CD14-positive monocyte (primary cell): ENCODE data around the gene CHFR. TPM values are rescaled to one million over a fixed set of nuclear protein-coding genes. Genes with fewer than 3 reads are reported as not detected.
"Not testable (repeated sequence)": the region's sequence is repeated elsewhere in the genome, so short reads cannot be mapped to it uniquely, and the experiment has no call there.

Source experiments
- DNase-seq, 3 donors: peaks; one replicate each; pipeline ENCODE4 v3.0.0-alpha.2; 2011 to 2022
- H2AFZ ChIP-seq: 2 replicates; pipeline ENCODE4 v1.6.0; 2012; ENCODE audit warnings: mild to moderate bottlenecking, low read depth, low read length, inconsistent platforms; ENCODE audit not compliant: insufficient read depth, poor library complexity, severe bottlenecking
- H3K27ac ChIP-seq, 2 donors: 1 replicate in 1 of 2; 2 replicates in 1 of 2; pipeline ENCODE4 v1.5.1; 2012 to 2013; ENCODE audit warnings: low read length in 2 of 2, control low read depth in 1 of 2, inconsistent platforms in 1 of 2, low read depth in 1 of 2, mild to moderate bottlenecking in 1 of 2
- H3K27me3 ChIP-seq, 2 donors: one replicate each; pipeline versions ENCODE4 v1.6.0 to v1.6.1; 2011 to 2013; ENCODE audit warnings: low read length in 2 of 2; ENCODE audit not compliant: control insufficient read depth in 2 of 2, insufficient read depth in 2 of 2
- H3K36me3 ChIP-seq, 2 donors: replicated peaks in 1 of 2; 1 replicate in 1 of 2; 2 replicates in 1 of 2; pipeline versions ENCODE4 v1.5.1 to v1.6.1; 2012 to 2013; ENCODE audit warnings: low read length in 2 of 2, control low read depth in 1 of 2, inconsistent platforms in 1 of 2, mild to moderate bottlenecking in 1 of 2; ENCODE audit not compliant: insufficient read depth in 2 of 2, control insufficient read depth in 1 of 2
- H3K4me1 ChIP-seq, 2 donors: 1 replicate in 1 of 2; 2 replicates in 1 of 2; pipeline versions ENCODE4 v1.5.1 to v1.6.1; 2012 to 2013; ENCODE audit warnings: low read length in 2 of 2, control low read depth in 1 of 2, inconsistent platforms in 1 of 2, mild to moderate bottlenecking in 1 of 2, moderate library complexity in 1 of 2; ENCODE audit not compliant: insufficient read depth in 2 of 2, control insufficient read depth in 1 of 2
- H3K4me2 ChIP-seq: replicated peaks from 2 replicates; pipeline ENCODE3; 2012; ENCODE audit warnings: low read length, moderate library complexity, mild to moderate bottlenecking; ENCODE audit not compliant: poor library complexity, severe bottlenecking; ENCODE audit errors: extremely low read depth
- H3K4me3 ChIP-seq, 3 experiments: fragments of 200-600 bp in 1 of 3; sonication (generic) in 1 of 3; replicated peaks in 1 of 3; 1 replicate in 2 of 3; 2 replicates in 1 of 3; pipeline ENCODE4 v1.5.1; 2011 to 2013; ENCODE audit warnings: low read length in 3 of 3, mild to moderate bottlenecking in 3 of 3, control low read depth in 2 of 3, low read depth in 2 of 3, inconsistent platforms in 1 of 3, moderate library complexity in 1 of 3
- H3K79me2 ChIP-seq: 2 replicates; pipeline ENCODE4 v1.6.0; 2012; ENCODE audit warnings: mild to moderate bottlenecking, control low read depth, inconsistent platforms, low read length, moderate library complexity; ENCODE audit not compliant: insufficient read depth
- H3K9ac ChIP-seq: 2 replicates; pipeline ENCODE4 v1.6.0; 2017; ENCODE audit warnings: low read length, mild to moderate bottlenecking; ENCODE audit not compliant: insufficient read depth, poor library complexity, severe bottlenecking
- H3K9me3 ChIP-seq, 2 donors: replicated peaks in 1 of 2; 1 replicate in 1 of 2; 2 replicates in 1 of 2; pipeline versions ENCODE4 v1.5.1 to v1.6.1; 2012 to 2013; ENCODE audit warnings: low read length in 2 of 2, control low read depth in 1 of 2; ENCODE audit not compliant: control insufficient read depth in 1 of 2, insufficient read depth in 1 of 2
- H4K20me1 ChIP-seq: 2 replicates; pipeline ENCODE4 v1.6.0; 2012; ENCODE audit warnings: mild to moderate bottlenecking, low read length, control low read depth, moderate library complexity; ENCODE audit not compliant: insufficient read depth
- H3K27ac Mint-ChIP-seq, 7 donors: one replicate each; pipeline ENCODE4 v1.8.0; 2020; ENCODE audit warnings: mild to moderate bottlenecking in 7 of 7, mixed read lengths in 7 of 7, moderate library complexity in 6 of 7, inconsistent platforms in 2 of 7
- H3K27me3 Mint-ChIP-seq, 3 donors: one replicate each; pipeline ENCODE4 v1.8.0; 2021 to 2022; ENCODE audit warnings: low read depth in 3 of 3, mild to moderate bottlenecking in 3 of 3, mixed read lengths in 3 of 3, moderate library complexity in 3 of 3, inconsistent platforms in 1 of 3
- H3K36me3 Mint-ChIP-seq, 2 donors: one replicate each; pipeline ENCODE4 v1.8.0; 2020; ENCODE audit warnings: mixed read lengths in 2 of 2, inconsistent platforms in 1 of 2, mild to moderate bottlenecking in 1 of 2
- H3K4me1 Mint-ChIP-seq: one replicate; pipeline ENCODE4 v1.8.0; 2020; ENCODE audit warnings: mild to moderate bottlenecking, mixed read lengths
- H3K4me3 Mint-ChIP-seq, 2 donors: one replicate each; pipeline ENCODE4 v1.8.0; 2020; ENCODE audit warnings: mild to moderate bottlenecking in 2 of 2, mixed read lengths in 2 of 2, moderate library complexity in 1 of 2
- H3K9me3 Mint-ChIP-seq, 7 donors: one replicate each; pipeline ENCODE4 v1.8.0; 2020 to 2022; ENCODE audit warnings: mixed read lengths in 7 of 7, mild to moderate bottlenecking in 6 of 7, moderate library complexity in 6 of 7, inconsistent platforms in 2 of 7
- CTCF ChIP-seq: fragments of 200-600 bp; IDR thresholded peaks from one replicate; pipeline ENCODE4 v1.8.0; 2022; ENCODE audit warnings: antibody characterized with exemption, mild to moderate bottlenecking
- WGBS: methylation state at CpG from one replicate; pipeline ENCODE4 v1.1.5; 2013; ENCODE audit warnings: missing lambda C conversion rate; ENCODE audit not compliant: insufficient coverage; 5-methylcytosine and 5-hydroxymethylcytosine counted together
- intact Hi-C, 2 donors: fragments of 100-400 bp; cut with micrococcal nuclease; formaldehyde crosslinking; loops; one replicate each; pipeline versions ENCODE4 v1.15.0 to v1.15.1; 2023
- polyA plus RNA-seq, 3 donors: library from polyadenylated mRNA; depleted of rRNA in 1 of 3; unstranded in 2 of 3; stranded (reverse) in 1 of 3; fragments of 300-500 nt in 2 of 3; fragments of >200 nt in 1 of 3; fragmentation: Illumina TruSeq in 2 of 3; gene quantifications; 1 replicate in 2 of 3; 2 replicates in 1 of 3; pipeline ENCODE4 v1.2.3, GENCODE V29; 2012 to 2021

CHFR gene
- polyA plus RNA-seq, 3 donors = 28.0 to 76.3 (median 39.3) TPM

GRCh38 chr12:132861558-132861957 is 25.8 kb downstream of the CHFR start:
- H3K27me3 Mint-ChIP-seq = no peaks in the 10 kb centered on the region

GRCh38 chr12:132858718-132859266 is 28.6 kb downstream of the CHFR start:
- peak overlapping the region in 1 of 7 donors; percentile 7 for H3K27ac Mint-ChIP-seq
- intact Hi-C loops = no loop called here
- Histone ChIP-seq H4K20me1 (no peaks in the 10 kb centered on the region), H3K4me1 (no peaks in the 10 kb centered on the region), H2AFZ (no peak overlapping the region), H3K36me3 (peaks cover 82 to 91% of the 10 kb centered on the region in 2 donors), H3K9ac (no peak overlapping the region), H3K4me2 (no peak overlapping the region), H3K9me3 (peaks cover 4% of the 10 kb centered on the region in 2 donors), H3K79me2 (no peaks in the 10 kb centered on the region), H3K4me3 (no peak overlapping the region), H3K27me3 (no peaks in the 10 kb centered on the region), H3K27ac (no peak overlapping the region)
- no peaks in the 10 kb centered on the region for H3K4me1 Mint-ChIP-seq
- DNase-seq = no peak
- 97% methylated on average over 17 of the region's 18 CpGs for WGBS
- H3K36me3 Mint-ChIP-seq = peaks cover 68 to 92% of the 10 kb centered on the region in 2 donors
- TF ChIP-seq CTCF = no peak
- peaks cover 0 to 13% (median 6%) of the 10 kb centered on the region in 7 donors for H3K9me3 Mint-ChIP-seq
- H3K4me3 Mint-ChIP-seq = no peak overlapping the region
- H3K27me3 Mint-ChIP-seq = no peaks in the 10 kb centered on the region

More at GRCh38 chr12:132861558-132861957, 25.8 kb downstream of the CHFR start:
- H3K4me1 Mint-ChIP-seq = no peaks in the 10 kb centered on the region
- 97% methylated on average over 6 of the region's 8 CpGs for WGBS
- H3K4me2 ChIP-seq = no peak overlapping the region
- no peak overlapping the region for H3K9ac ChIP-seq
- no peak overlapping the region for H3K4me3 Mint-ChIP-seq
- peaks cover 63 to 88% of the 10 kb centered on the region in 2 donors for H3K36me3 ChIP-seq
- peaks cover 11 to 32% (median 20%) of the 10 kb centered on the region in 7 donors for H3K9me3 Mint-ChIP-seq
- H4K20me1 ChIP-seq = no peaks in the 10 kb centered on the region
- H3K36me3 Mint-ChIP-seq = peaks cover 57 to 88% of the 10 kb centered on the region in 2 donors
- no peak overlapping the region for H3K27ac ChIP-seq
- intact Hi-C loops = no loop called here
- no peak overlapping the region for H3K4me3 ChIP-seq
- TF ChIP-seq CTCF = no peak
- H3K27ac Mint-ChIP-seq = peak overlapping the region in 3 of 7 donors; percentile 18 to 79 (median 71)
- H3K4me1 ChIP-seq = no peaks in the 10 kb centered on the region
- no peak overlapping the region for H2AFZ ChIP-seq
- H3K9me3 ChIP-seq = peaks cover 31 to 32% of the 10 kb centered on the region in 2 donors
- DNase-seq = no peak
- H3K27me3 ChIP-seq = no peaks in the 10 kb centered on the region
- peaks cover 5% of the 10 kb centered on the region for H3K79me2 ChIP-seq

GRCh38 chr12:132857019-132857418 is 30.4 kb downstream of the CHFR start:
- H3K4me2 ChIP-seq, H2AFZ ChIP-seq, H3K27ac Mint-ChIP-seq, H3K27me3 ChIP-seq, H4K20me1 ChIP-seq, intact Hi-C loops, H3K9ac ChIP-seq, H3K27me3 Mint-ChIP-seq, H3K4me3 ChIP-seq, H3K79me2 ChIP-seq, H3K4me3 Mint-ChIP-seq, H3K27ac ChIP-seq, H3K4me1 ChIP-seq, H3K9me3 ChIP-seq, DNase-seq, H3K9me3 Mint-ChIP-seq, H3K4me1 Mint-ChIP-seq: not testable (repeated sequence)
- WGBS = 97% methylated on average over 18 of the region's 21 CpGs
- H3K36me3 Mint-ChIP-seq = peaks cover 78 to 95% of the 10 kb centered on the region in 2 donors
- peaks cover 92 to 98% of the 10 kb centered on the region in 2 donors for H3K36me3 ChIP-seq
